Neural progenitor cell (in vitro differentiated cells): Measurements from ENCODE around the gene ASTN2. TPM values are rescaled to one million over a fixed set of nuclear protein-coding genes. Genes with fewer than 3 reads are reported as not detected.
"Not testable (repeated sequence)": the region's sequence is repeated elsewhere in the genome, so short reads cannot be mapped to it uniquely, and the experiment has no call there.

Source experiments
- DNase-seq: peaks from one replicate; pipeline ENCODE4 v3.0.0-alpha.2; 2016; ENCODE audit warnings: low spot score
- H2AFZ ChIP-seq: fragments of 200-600 bp; sonication (generic); replicated peaks from 2 replicates; pipeline ENCODE4 v1.6.1; 2016; ENCODE audit warnings: antibody characterized with exemption
- H3F3A ChIP-seq: fragments of 200-600 bp; sonication (generic); 2 replicates; pipeline ENCODE4 v1.6.1; 2016; ENCODE audit warnings: antibody characterized with exemption, low read depth
- H3K27ac ChIP-seq: fragments of 200-600 bp; sonication (generic); 2 replicates; pipeline ENCODE4 v1.5.1; 2016; ENCODE audit warnings: mild to moderate bottlenecking
- H3K27me3 ChIP-seq: fragments of 200-600 bp; sonication (generic); 2 replicates; pipeline ENCODE4 v1.6.1; 2016; ENCODE audit warnings: mild to moderate bottlenecking, moderate library complexity
- H3K36me3 ChIP-seq: fragments of 200-600 bp; sonication (generic); 2 replicates; pipeline ENCODE4 v1.5.1; 2016
- H3K4me1 ChIP-seq: fragments of 200-600 bp; sonication (generic); 2 replicates; pipeline ENCODE4 v1.6.1; 2016; ENCODE audit warnings: mixed run types
- H3K4me2 ChIP-seq: fragments of 200-600 bp; sonication (generic); 2 replicates; pipeline ENCODE4 v1.6.1; 2016
- H3K4me3 ChIP-seq: fragments of 200-600 bp; sonication (generic); 2 replicates; pipeline ENCODE4 v1.5.1; 2016
- H3K79me2 ChIP-seq: fragments of 200-600 bp; sonication (generic); 2 replicates; pipeline ENCODE4 v1.6.1; 2016; ENCODE audit warnings: low read depth
- H3K9ac ChIP-seq: fragments of 200-600 bp; sonication (generic); 2 replicates; pipeline ENCODE4 v1.6.1; 2016
- H3K9me3 ChIP-seq: fragments of 200-600 bp; sonication (generic); 2 replicates; pipeline ENCODE4 v1.5.1; 2016; ENCODE audit warnings: low read depth
- H4K20me1 ChIP-seq: fragments of 200-600 bp; sonication (generic); 2 replicates; pipeline ENCODE4 v1.6.1; 2016; ENCODE audit warnings: low read depth
- H3K27ac Mint-ChIP-seq: 3 replicates; pipeline ENCODE4 v1.8.0; 2021; ENCODE audit warnings: mixed read lengths
- H3K27me3 Mint-ChIP-seq: 2 replicates; pipeline ENCODE4 v1.8.0; 2022; ENCODE audit warnings: low read depth, mild to moderate bottlenecking, inconsistent platforms, moderate library complexity, mixed read lengths; ENCODE audit not compliant: insufficient read depth
- H3K36me3 Mint-ChIP-seq: 3 replicates; pipeline ENCODE4 v1.8.0; 2021; ENCODE audit warnings: mixed read lengths
- H3K4me1 Mint-ChIP-seq: 3 replicates; pipeline ENCODE4 v1.8.0; 2021; ENCODE audit warnings: mixed read lengths
- H3K4me3 Mint-ChIP-seq: 3 replicates; pipeline ENCODE4 v1.8.0; 2021; ENCODE audit warnings: mild to moderate bottlenecking, moderate library complexity, mixed read lengths
- H3K9me3 Mint-ChIP-seq: 3 replicates; pipeline ENCODE4 v1.8.0; 2020; ENCODE audit warnings: mixed read lengths
- EZH2 ChIP-seq: fragments of 200-600 bp; sonication (generic); IDR thresholded peaks from 2 replicates; pipeline ENCODE4 v1.6.1; 2017; ENCODE audit warnings: antibody characterized with exemption, mild to moderate bottlenecking, moderate library complexity
- EZH2phosphoT487 ChIP-seq: fragments of 200-600 bp; sonication (generic); IDR thresholded peaks from 2 replicates; pipeline ENCODE4 v1.6.1; 2017; ENCODE audit warnings: antibody characterized with exemption
- total RNA-seq: library from RNA; depleted of rRNA; stranded (reverse); fragments of >200 nt; gene quantifications from 2 replicates; pipeline ENCODE4 v1.2.3, GENCODE V29; 2015; ENCODE audit warnings: low replicate concordance
- TF ChIP-seq, protein P1 (sequence below): fragments of 200-600 bp; sonication (generic); IDR thresholded peaks from 2 replicates; pipeline ENCODE4 v1.5.1; 2017; ENCODE audit warnings: antibody characterized with exemption, mild to moderate bottlenecking

Gene ASTN2
- total RNA-seq, 1 donor from 2014 or later, result 8.0 TPM

DNA sequence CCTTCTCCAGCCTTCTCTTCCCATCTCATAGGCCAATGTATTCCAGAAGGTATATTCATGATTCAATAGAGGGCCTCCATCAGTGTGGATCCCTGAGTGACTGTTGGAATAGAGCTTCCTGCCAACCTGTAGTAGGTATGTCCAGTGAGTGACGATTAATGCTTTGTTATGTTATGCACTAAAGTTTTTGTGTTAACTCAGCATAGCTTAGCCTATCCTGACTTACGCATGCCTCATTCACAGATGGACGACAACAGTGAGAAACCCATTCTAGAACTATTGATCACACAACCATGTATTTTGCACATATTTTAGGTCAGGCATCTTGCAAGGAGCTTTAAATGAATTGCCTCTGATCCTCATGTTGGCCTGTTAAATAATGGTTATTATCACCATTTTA, 953.2 kb downstream of the ASTN2 start:
- Histone ChIP-seq H3F3A (no peaks in the 10 kb centered on the region), H4K20me1 (peaks cover 4% of the 10 kb centered on the region), H3K79me2 (no peaks in the 10 kb centered on the region), H3K36me3 (no peaks in the 10 kb centered on the region), H3K27ac (no peak overlapping the region), H3K9ac (no peak overlapping the region), H3K4me1 (peaks cover 16% of the 10 kb centered on the region), H2AFZ (no peak overlapping the region), H3K4me3 (no peak overlapping the region), H3K4me2 (no peak overlapping the region), H3K9me3 (peaks cover 4% of the 10 kb centered on the region), H3K27me3 (no peaks in the 10 kb centered on the region)
- Mint-ChIP-seq H3K4me3 (no peak overlapping the region), H3K27me3 (no peaks in the 10 kb centered on the region), H3K4me1 (peaks cover 35% of the 10 kb centered on the region), H3K36me3 (no peaks in the 10 kb centered on the region), H3K9me3 (peaks cover 10% of the 10 kb centered on the region), H3K27ac (no peak overlapping the region)
- no peak for TF ChIP-seq EZH2phosphoT487
- TF ChIP-seq EZH2, result no peak
- no peak for DNase-seq

DNA sequence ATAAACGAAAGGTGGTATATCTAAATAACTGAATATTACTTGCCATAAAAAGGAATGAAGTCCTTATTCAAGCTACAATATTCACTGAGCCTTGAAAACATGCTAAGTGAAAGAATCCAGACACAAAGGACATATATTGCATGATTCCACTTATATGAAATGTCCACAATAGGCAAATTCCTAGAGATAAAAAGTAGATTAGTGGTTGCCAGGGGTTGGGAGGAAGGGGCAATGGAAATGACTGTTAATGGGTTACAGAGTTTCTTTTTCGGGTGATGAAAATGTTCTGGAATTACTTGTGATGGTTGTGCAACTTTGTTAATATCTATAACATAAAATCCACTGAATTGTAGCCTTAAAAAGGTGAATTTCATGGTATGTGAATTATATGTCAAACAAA, 954.8 kb downstream of the ASTN2 start:
- Mint-ChIP-seq H3K4me3 (no peak overlapping the region), H3K36me3 (peaks cover 1% of the 10 kb centered on the region), H3K4me1 (peaks cover 19% of the 10 kb centered on the region), H3K9me3 (peaks cover 19% of the 10 kb centered on the region), H3K27me3 (no peaks in the 10 kb centered on the region), H3K27ac (no peak overlapping the region)
- no peak overlapping the region for H3K4me2 ChIP-seq
- peaks cover 4% of the 10 kb centered on the region for H4K20me1 ChIP-seq
- H2AFZ ChIP-seq, result no peak overlapping the region
- peaks cover 10% of the 10 kb centered on the region for H3K4me1 ChIP-seq
- H3K9me3 ChIP-seq, result peaks cover 7% of the 10 kb centered on the region
- H3K36me3 ChIP-seq, result no peaks in the 10 kb centered on the region
- no peaks in the 10 kb centered on the region for H3K79me2 ChIP-seq
- no peak overlapping the region for H3K27ac ChIP-seq
- no peak overlapping the region for H3K4me3 ChIP-seq
- DNase-seq, result no peak
- no peaks in the 10 kb centered on the region for H3K27me3 ChIP-seq
- H3F3A ChIP-seq, result no peaks in the 10 kb centered on the region
- H3K9ac ChIP-seq, result no peak overlapping the region
- TF ChIP-seq EZH2phosphoT487 (no peak), EZH2 (no peak)
- TF ChIP-seq, protein P1, sequence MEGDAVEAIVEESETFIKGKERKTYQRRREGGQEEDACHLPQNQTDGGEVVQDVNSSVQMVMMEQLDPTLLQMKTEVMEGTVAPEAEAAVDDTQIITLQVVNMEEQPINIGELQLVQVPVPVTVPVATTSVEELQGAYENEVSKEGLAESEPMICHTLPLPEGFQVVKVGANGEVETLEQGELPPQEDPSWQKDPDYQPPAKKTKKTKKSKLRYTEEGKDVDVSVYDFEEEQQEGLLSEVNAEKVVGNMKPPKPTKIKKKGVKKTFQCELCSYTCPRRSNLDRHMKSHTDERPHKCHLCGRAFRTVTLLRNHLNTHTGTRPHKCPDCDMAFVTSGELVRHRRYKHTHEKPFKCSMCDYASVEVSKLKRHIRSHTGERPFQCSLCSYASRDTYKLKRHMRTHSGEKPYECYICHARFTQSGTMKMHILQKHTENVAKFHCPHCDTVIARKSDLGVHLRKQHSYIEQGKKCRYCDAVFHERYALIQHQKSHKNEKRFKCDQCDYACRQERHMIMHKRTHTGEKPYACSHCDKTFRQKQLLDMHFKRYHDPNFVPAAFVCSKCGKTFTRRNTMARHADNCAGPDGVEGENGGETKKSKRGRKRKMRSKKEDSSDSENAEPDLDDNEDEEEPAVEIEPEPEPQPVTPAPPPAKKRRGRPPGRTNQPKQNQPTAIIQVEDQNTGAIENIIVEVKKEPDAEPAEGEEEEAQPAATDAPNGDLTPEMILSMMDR, result no peak

DNA sequence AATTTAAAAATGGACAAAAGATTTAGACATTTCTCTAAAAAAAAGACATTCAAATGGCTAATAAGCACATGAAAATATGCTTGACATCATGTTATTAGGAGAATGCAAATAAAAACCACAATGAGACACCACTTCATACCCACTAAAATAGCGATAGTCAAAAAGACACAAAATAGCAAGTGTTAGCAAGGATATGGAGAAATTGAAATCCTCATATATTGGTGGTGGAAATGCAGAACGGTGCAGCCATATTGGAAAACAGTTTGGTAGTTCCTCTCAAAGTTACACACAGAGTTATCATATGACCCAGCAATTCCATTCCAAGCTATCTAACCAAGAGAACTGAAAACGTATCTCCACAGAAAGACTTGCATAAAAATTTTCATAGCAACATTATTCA, 955.3 kb downstream of the ASTN2 start:
- DNase-seq, result no peak
- Mint-ChIP-seq H3K27ac (no peak overlapping the region), H3K9me3 (peaks cover 19% of the 10 kb centered on the region), H3K36me3 (peaks cover 1% of the 10 kb centered on the region), H3K27me3 (no peaks in the 10 kb centered on the region), H3K4me1 (peaks cover 15% of the 10 kb centered on the region), H3K4me3 (no peak overlapping the region)
- no peaks in the 10 kb centered on the region for H3K27me3 ChIP-seq
- H3K9ac ChIP-seq, result no peak overlapping the region
- H3F3A ChIP-seq, result no peaks in the 10 kb centered on the region
- H3K36me3 ChIP-seq, result no peaks in the 10 kb centered on the region
- no peak overlapping the region for H3K4me2 ChIP-seq
- H4K20me1 ChIP-seq, result no peaks in the 10 kb centered on the region
- no peak for TF ChIP-seq EZH2
- no peaks in the 10 kb centered on the region for H3K79me2 ChIP-seq
- H3K4me3 ChIP-seq, result no peak overlapping the region
- H2AFZ ChIP-seq, result no peak overlapping the region
- H3K9me3 ChIP-seq, result peaks cover 7% of the 10 kb centered on the region
- no peak overlapping the region for H3K27ac ChIP-seq
- peaks cover 6% of the 10 kb centered on the region for H3K4me1 ChIP-seq

DNA sequence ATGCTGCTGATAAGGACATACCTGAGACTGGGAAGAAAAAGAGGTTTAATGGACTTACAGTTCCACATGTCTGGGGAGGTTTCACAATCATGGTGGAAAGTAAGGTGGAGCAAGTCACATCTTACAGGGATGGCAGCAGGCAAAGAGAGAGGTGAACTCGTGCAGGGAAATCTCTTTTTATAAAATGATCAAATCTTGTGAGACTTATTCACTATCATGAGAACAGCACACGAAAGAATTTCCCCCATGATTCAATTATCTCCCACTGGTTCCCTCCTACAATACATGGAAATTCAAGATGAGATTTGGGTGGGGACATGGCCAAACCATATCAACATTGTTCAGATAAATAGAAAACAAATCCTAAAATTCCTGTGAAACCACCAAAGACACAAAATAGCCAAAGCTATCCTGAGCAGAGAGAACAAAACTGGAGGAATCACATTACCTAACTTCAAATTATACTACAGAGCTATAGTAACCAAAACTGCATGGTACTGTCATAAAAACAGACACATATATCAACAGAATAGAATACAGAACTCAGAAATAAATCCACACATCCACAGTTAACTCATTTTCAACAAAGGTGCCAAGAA, 958.3 kb downstream of the ASTN2 start:
- peaks cover 3% of the 10 kb centered on the region for H3K4me1 Mint-ChIP-seq
- H3F3A ChIP-seq, result no peaks in the 10 kb centered on the region
- H3K36me3 ChIP-seq, result no peaks in the 10 kb centered on the region
- no peak overlapping the region for H3K27ac Mint-ChIP-seq
- no peaks in the 10 kb centered on the region for H4K20me1 ChIP-seq
- peaks cover 7% of the 10 kb centered on the region for H3K9me3 ChIP-seq
- H3K4me2 ChIP-seq, result no peak overlapping the region
- no peak overlapping the region for H3K27ac ChIP-seq
- TF ChIP-seq, protein P1, result no peak
- no peak for DNase-seq
- H3K36me3 Mint-ChIP-seq, result peaks cover 1% of the 10 kb centered on the region
- H3K79me2 ChIP-seq, result no peaks in the 10 kb centered on the region
- no peak overlapping the region for H3K4me3 Mint-ChIP-seq
- no peak overlapping the region for H3K9ac ChIP-seq
- no peak overlapping the region for H2AFZ ChIP-seq
- H3K4me3 ChIP-seq, result no peak overlapping the region
- no peaks in the 10 kb centered on the region for H3K4me1 ChIP-seq
- H3K27me3 Mint-ChIP-seq, result peaks cover 2% of the 10 kb centered on the region
- peaks cover 22% of the 10 kb centered on the region for H3K9me3 Mint-ChIP-seq
- H3K27me3 ChIP-seq, result no peaks in the 10 kb centered on the region

DNA sequence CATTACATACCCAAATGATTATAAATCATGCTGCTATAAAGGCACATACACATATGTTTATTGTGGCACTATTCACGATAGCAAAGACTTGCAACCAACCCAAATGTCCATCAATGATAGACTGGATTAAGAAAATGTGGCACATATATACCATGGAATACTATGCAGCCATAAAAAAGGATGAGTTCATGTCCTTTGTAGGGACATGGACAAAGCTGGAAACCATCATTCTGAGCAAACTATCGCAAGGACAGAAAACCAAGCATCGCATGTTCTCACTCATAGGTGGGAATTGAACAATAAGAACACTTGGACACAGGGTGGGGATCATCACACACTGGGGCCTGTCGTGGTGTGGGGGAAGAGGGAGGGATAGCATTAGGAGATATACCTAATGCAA, 960.3 kb downstream of the ASTN2 start:
- H3K4me3 ChIP-seq, H2AFZ ChIP-seq, H3K36me3 ChIP-seq, H3K4me1 Mint-ChIP-seq, H3K79me2 ChIP-seq, H3K27ac Mint-ChIP-seq, H3K27ac ChIP-seq, H3K4me2 ChIP-seq, DNase-seq, H3K27me3 Mint-ChIP-seq, H3K9ac ChIP-seq, H4K20me1 ChIP-seq, H3K9me3 ChIP-seq, H3K27me3 ChIP-seq, H3K4me1 ChIP-seq, H3F3A ChIP-seq, H3K36me3 Mint-ChIP-seq: not testable (repeated sequence)
- Mint-ChIP-seq H3K9me3 (peaks cover 22% of the 10 kb centered on the region), H3K4me3 (peak overlapping the region; percentile 27)
